DOHH2 (cell line): ENCODE measurements around the gene ZNF385D.

Experiments
- CTCF ChIP-seq: fragments of 200-600 bp; sonication (generic); IDR thresholded peaks from one replicate; pipeline ENCODE4 v1.5.1; 2014; ENCODE audit warnings: antibody characterized with exemption, mild to moderate bottlenecking, low read depth, low read length; ENCODE audit not compliant: poor library complexity, severe bottlenecking
- EZH2phosphoT487 ChIP-seq: fragments of 200-600 bp; sonication (generic); IDR thresholded peaks from 2 replicates; pipeline ENCODE4 v1.6.1; 2017; ENCODE audit warnings: borderline replicate concordance, mild to moderate bottlenecking, antibody characterized with exemption, low read length, moderate library complexity, mixed read lengths

- no peak for TF ChIP-seq CTCF
- no peak for TF ChIP-seq EZH2phosphoT487
Measured at GRCh38 chr3:21457084-21457483, 293.9 kb downstream of the ZNF385D start.
